ACC112 (cell line): Measurements from ENCODE around the gene CLEC2L.

Experiments
- H2AFZ ChIP-seq: fragments of 200-600 bp; sonication (generic); one replicate; pipeline ENCODE4 v1.6.0; 2017; ENCODE audit warnings: antibody characterized with exemption, low read length; ENCODE audit not compliant: unreplicated experiment
- H3K27ac ChIP-seq: fragments of 200-600 bp; sonication (generic); 2 replicates; pipeline ENCODE4 v1.5.1; 2014; ENCODE audit warnings: low read depth, mild to moderate bottlenecking, antibody characterized with exemption, low read length, moderate library complexity
- H3K27me3 ChIP-seq: fragments of 200-600 bp; sonication (generic); 2 replicates; pipeline ENCODE4 v1.6.1; 2014; ENCODE audit warnings: mild to moderate bottlenecking, antibody characterized with exemption, low read length, moderate library complexity, mixed read lengths; ENCODE audit not compliant: insufficient read depth
- H3K36me3 ChIP-seq: fragments of 200-600 bp; sonication (generic); 2 replicates; pipeline ENCODE4 v1.6.1; 2016; ENCODE audit warnings: mild to moderate bottlenecking, antibody characterized with exemption, low read length, moderate library complexity, mixed read lengths; ENCODE audit not compliant: insufficient read depth
- H3K4me1 ChIP-seq: fragments of 200-600 bp; sonication (generic); one replicate; pipeline ENCODE4 v1.6.1; 2016; ENCODE audit warnings: low read length, mixed read lengths; ENCODE audit not compliant: insufficient read depth, unreplicated experiment, control insufficient read depth
- H3K4me3 ChIP-seq: fragments of 200-600 bp; sonication (generic); 2 replicates; pipeline ENCODE4 v1.5.1; 2014; ENCODE audit warnings: mild to moderate bottlenecking, low read depth, low read length
- H3K79me2 ChIP-seq: fragments of 200-600 bp; sonication (generic); one replicate; pipeline ENCODE4 v1.6.0; 2016; ENCODE audit warnings: low read length; ENCODE audit not compliant: control insufficient read depth, unreplicated experiment, insufficient read depth

The CLEC2L gene

GRCh38 chr7:139568813-139569490 is 45.5 kb downstream of the CLEC2L start:
- H3K79me2 ChIP-seq: no peaks in the 10 kb centered on the region
- no peak overlapping the region for H2AFZ ChIP-seq
- no peaks in the 10 kb centered on the region for H3K4me1 ChIP-seq
- H3K27ac ChIP-seq: no peak overlapping the region
- H3K4me3 ChIP-seq: no peak overlapping the region
- H3K27me3 ChIP-seq: no peaks in the 10 kb centered on the region
- H3K36me3 ChIP-seq: peaks cover 34% of the 10 kb centered on the region

- Histone ChIP-seq H3K27ac (no peak overlapping the region), H3K27me3 (no peaks in the 10 kb centered on the region), H3K36me3 (peaks cover 30% of the 10 kb centered on the region), H2AFZ (no peak overlapping the region), H3K4me3 (no peak overlapping the region), H3K79me2 (no peaks in the 10 kb centered on the region), H3K4me1 (no peaks in the 10 kb centered on the region)
Observed at GRCh38 chr7:139570119-139570518, 46.6 kb downstream of the CLEC2L start.

- Histone ChIP-seq H3K79me2 (no peaks in the 10 kb centered on the region), H3K27me3 (no peaks in the 10 kb centered on the region), H2AFZ (no peak overlapping the region), H3K36me3 (peaks cover 31% of the 10 kb centered on the region), H3K4me1 (no peaks in the 10 kb centered on the region), H3K27ac (no peak overlapping the region), H3K4me3 (no peak overlapping the region)
Observed at GRCh38 chr7:139570626-139571025, 47.1 kb downstream of the CLEC2L start.

- H3K36me3 ChIP-seq: peaks cover 36% of the 10 kb centered on the region
- no peak overlapping the region for H3K4me3 ChIP-seq
- H3K79me2 ChIP-seq: no peaks in the 10 kb centered on the region
- no peaks in the 10 kb centered on the region for H3K27me3 ChIP-seq
- no peaks in the 10 kb centered on the region for H3K4me1 ChIP-seq
- H2AFZ ChIP-seq: no peak overlapping the region
- no peak overlapping the region for H3K27ac ChIP-seq
Observed at GRCh38 chr7:139571190-139571589, 47.7 kb downstream of the CLEC2L start.

- Histone ChIP-seq H3K27me3 (no peaks in the 10 kb centered on the region), H3K36me3 (peaks cover 34% of the 10 kb centered on the region), H3K27ac (no peak overlapping the region), H2AFZ (no peak overlapping the region), H3K79me2 (no peaks in the 10 kb centered on the region), H3K4me3 (no peak overlapping the region), H3K4me1 (no peaks in the 10 kb centered on the region)
Observed at GRCh38 chr7:139571651-139572050, 48.2 kb downstream of the CLEC2L start.

GRCh38 chr7:139572071-139572470 is 48.6 kb downstream of the CLEC2L start:
- Histone ChIP-seq H2AFZ (no peak overlapping the region), H3K27me3 (no peaks in the 10 kb centered on the region), H3K4me1 (no peaks in the 10 kb centered on the region), H3K79me2 (no peaks in the 10 kb centered on the region), H3K4me3 (no peak overlapping the region), H3K27ac (no peak overlapping the region), H3K36me3 (peaks cover 33% of the 10 kb centered on the region)

GRCh38 chr7:139572704-139573385 is 49.4 kb downstream of the CLEC2L start:
- H3K36me3 ChIP-seq: peaks cover 32% of the 10 kb centered on the region
- H2AFZ ChIP-seq: no peak overlapping the region

GRCh38 chr7:139573871-139574270 is 50.4 kb downstream of the CLEC2L start:
- no peaks in the 10 kb centered on the region for H3K79me2 ChIP-seq
- no peak overlapping the region for H3K27ac ChIP-seq

More at GRCh38 chr7:139572704-139573385, 49.4 kb downstream of the CLEC2L start:
- no peaks in the 10 kb centered on the region for H3K4me1 ChIP-seq
- H3K27me3 ChIP-seq: no peaks in the 10 kb centered on the region
- H3K4me3 ChIP-seq: no peak overlapping the region
- H3K79me2 ChIP-seq: no peaks in the 10 kb centered on the region
- H3K27ac ChIP-seq: no peak overlapping the region

GRCh38 chr7:139574618-139575337 is 51.3 kb downstream of the CLEC2L start:
- H3K36me3 ChIP-seq: peaks cover 31% of the 10 kb centered on the region

More at GRCh38 chr7:139573871-139574270, 50.4 kb downstream of the CLEC2L start:
- H2AFZ ChIP-seq: no peak overlapping the region
- H3K4me1 ChIP-seq: no peaks in the 10 kb centered on the region
- no peaks in the 10 kb centered on the region for H3K27me3 ChIP-seq
- H3K36me3 ChIP-seq: peaks cover 30% of the 10 kb centered on the region
- H3K4me3 ChIP-seq: no peak overlapping the region

GRCh38 chr7:139575338-139575680 is 51.8 kb downstream of the CLEC2L start:
- no peak overlapping the region for H3K4me3 ChIP-seq
- H3K27ac ChIP-seq: no peak overlapping the region
- no peaks in the 10 kb centered on the region for H3K4me1 ChIP-seq
- H2AFZ ChIP-seq: no peak overlapping the region
- no peaks in the 10 kb centered on the region for H3K27me3 ChIP-seq
- no peaks in the 10 kb centered on the region for H3K79me2 ChIP-seq
- peaks cover 36% of the 10 kb centered on the region for H3K36me3 ChIP-seq

More at GRCh38 chr7:139574618-139575337, 51.3 kb downstream of the CLEC2L start:
- Histone ChIP-seq H3K27ac (no peak overlapping the region), H3K4me1 (no peaks in the 10 kb centered on the region), H3K27me3 (no peaks in the 10 kb centered on the region), H3K79me2 (no peaks in the 10 kb centered on the region), H3K4me3 (no peak overlapping the region), H2AFZ (no peak overlapping the region)
